ENCODE results near the gene SH3D19.

Gene SH3D19

DNA sequence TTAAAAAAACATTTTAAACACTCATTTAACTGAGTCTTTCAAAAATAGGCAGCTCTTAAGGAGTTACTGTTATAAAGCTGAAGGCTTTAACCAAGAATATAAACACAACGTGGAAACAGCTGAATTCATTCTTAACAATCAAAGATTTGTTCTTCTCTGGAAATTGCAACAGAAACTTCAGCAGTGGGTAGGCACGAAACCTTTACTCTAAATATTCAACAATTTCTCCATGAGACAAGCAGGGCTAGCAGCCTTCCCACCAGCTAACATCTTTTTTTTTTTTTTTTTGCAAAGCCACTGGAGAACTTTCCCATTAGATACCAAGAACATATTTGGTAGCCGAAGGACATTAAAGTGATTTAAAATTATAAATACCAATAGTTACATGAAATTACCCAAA, 126.7 kb downstream of the SH3D19 start:
- TF ChIP-seq, protein P1, sequence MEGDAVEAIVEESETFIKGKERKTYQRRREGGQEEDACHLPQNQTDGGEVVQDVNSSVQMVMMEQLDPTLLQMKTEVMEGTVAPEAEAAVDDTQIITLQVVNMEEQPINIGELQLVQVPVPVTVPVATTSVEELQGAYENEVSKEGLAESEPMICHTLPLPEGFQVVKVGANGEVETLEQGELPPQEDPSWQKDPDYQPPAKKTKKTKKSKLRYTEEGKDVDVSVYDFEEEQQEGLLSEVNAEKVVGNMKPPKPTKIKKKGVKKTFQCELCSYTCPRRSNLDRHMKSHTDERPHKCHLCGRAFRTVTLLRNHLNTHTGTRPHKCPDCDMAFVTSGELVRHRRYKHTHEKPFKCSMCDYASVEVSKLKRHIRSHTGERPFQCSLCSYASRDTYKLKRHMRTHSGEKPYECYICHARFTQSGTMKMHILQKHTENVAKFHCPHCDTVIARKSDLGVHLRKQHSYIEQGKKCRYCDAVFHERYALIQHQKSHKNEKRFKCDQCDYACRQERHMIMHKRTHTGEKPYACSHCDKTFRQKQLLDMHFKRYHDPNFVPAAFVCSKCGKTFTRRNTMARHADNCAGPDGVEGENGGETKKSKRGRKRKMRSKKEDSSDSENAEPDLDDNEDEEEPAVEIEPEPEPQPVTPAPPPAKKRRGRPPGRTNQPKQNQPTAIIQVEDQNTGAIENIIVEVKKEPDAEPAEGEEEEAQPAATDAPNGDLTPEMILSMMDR (conservative IDR thresholded peaks at IDR 0.05; ENCODE audit: low read length), result no peak
- TF ChIP-seq EZH2phosphoT487 (IDR thresholded peaks at IDR 0.05; ENCODE audit: borderline replicate concordance), result no peak
- no peaks in the 10 kb centered on the region for H3K9me3 ChIP-seq (ENCODE audit: insufficient read depth, low read depth, low read length)
- H3K79me2 ChIP-seq (ENCODE audit: insufficient read depth, low read length), result no peaks in the 10 kb centered on the region
- no peak overlapping the region for H3K9ac ChIP-seq (ENCODE audit: low read depth, low read length, poor library complexity, severe bottlenecking)
- no peaks in the 10 kb centered on the region for H3K9me2 ChIP-seq (replicated peaks; ENCODE audit: low read depth, low read length)
- H3K4me1 ChIP-seq (ENCODE audit: insufficient read depth, low read length, poor library complexity, severe bottlenecking), result no peaks in the 10 kb centered on the region
- no peaks in the 10 kb centered on the region for H3K27me3 ChIP-seq (ENCODE audit: insufficient read depth, low read length, poor library complexity, severe bottlenecking)
- H4K20me1 ChIP-seq (ENCODE audit: insufficient read depth, low read length, poor library complexity, severe bottlenecking), result no peaks in the 10 kb centered on the region
- no peak overlapping the region for H3K4me3 ChIP-seq (ENCODE audit: low read length, poor library complexity, severe bottlenecking)
- H3F3A ChIP-seq (ENCODE audit: low read depth), result no peaks in the 10 kb centered on the region
- H2AFZ ChIP-seq (ENCODE audit: low read length), result no peak overlapping the region
- H3K4me2 ChIP-seq (ENCODE audit: low read depth, low read length, poor library complexity, severe bottlenecking), result no peak overlapping the region
- H3K36me3 ChIP-seq (ENCODE audit: insufficient read depth, low read length), result no peaks in the 10 kb centered on the region

DNA sequence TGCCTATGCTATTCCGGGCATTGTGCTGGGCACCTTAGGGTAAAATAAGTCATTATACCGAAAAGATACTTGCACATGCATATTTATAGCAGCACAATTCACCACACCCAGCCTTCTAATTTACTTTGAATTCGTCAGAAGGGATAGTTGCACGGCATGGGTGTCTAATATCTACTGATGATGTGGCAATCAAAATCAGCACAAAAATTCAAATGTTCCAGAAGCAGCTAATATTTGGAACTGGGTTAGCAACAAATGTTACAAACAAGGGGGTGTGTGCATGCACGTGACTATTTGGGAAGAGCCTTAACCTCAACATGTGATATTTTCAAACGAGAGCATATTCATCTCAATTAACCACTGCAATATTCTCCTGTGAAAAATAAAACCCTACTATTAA, 128.2 kb downstream of the SH3D19 start:
- H3K4me1 ChIP-seq (ENCODE audit: insufficient read depth, low read length, poor library complexity, severe bottlenecking), result no peaks in the 10 kb centered on the region
- H3K4me2 ChIP-seq (ENCODE audit: low read depth, low read length, poor library complexity, severe bottlenecking), result no peak overlapping the region
- no peaks in the 10 kb centered on the region for H3K9me2 ChIP-seq (replicated peaks; ENCODE audit: low read depth, low read length)
- no peaks in the 10 kb centered on the region for H3K27me3 ChIP-seq (ENCODE audit: insufficient read depth, low read length, poor library complexity, severe bottlenecking)
- H3K9ac ChIP-seq (ENCODE audit: low read depth, low read length, poor library complexity, severe bottlenecking), result no peak overlapping the region
- H3K9me3 ChIP-seq (ENCODE audit: insufficient read depth, low read depth, low read length), result no peaks in the 10 kb centered on the region
- no peaks in the 10 kb centered on the region for H3K36me3 ChIP-seq (ENCODE audit: insufficient read depth, low read length)
- H4K20me1 ChIP-seq (ENCODE audit: insufficient read depth, low read length, poor library complexity, severe bottlenecking), result no peaks in the 10 kb centered on the region
- no peaks in the 10 kb centered on the region for H3F3A ChIP-seq (ENCODE audit: low read depth)
- no peaks in the 10 kb centered on the region for H3K79me2 ChIP-seq (ENCODE audit: insufficient read depth, low read length)
- no peak overlapping the region for H3K4me3 ChIP-seq (ENCODE audit: low read length, poor library complexity, severe bottlenecking)
- no peak overlapping the region for H2AFZ ChIP-seq (ENCODE audit: low read length)
- TF ChIP-seq, protein P1 (conservative IDR thresholded peaks at IDR 0.05; ENCODE audit: low read length), result no peak
- no peak for TF ChIP-seq EZH2phosphoT487 (IDR thresholded peaks at IDR 0.05; ENCODE audit: borderline replicate concordance)

DNA sequence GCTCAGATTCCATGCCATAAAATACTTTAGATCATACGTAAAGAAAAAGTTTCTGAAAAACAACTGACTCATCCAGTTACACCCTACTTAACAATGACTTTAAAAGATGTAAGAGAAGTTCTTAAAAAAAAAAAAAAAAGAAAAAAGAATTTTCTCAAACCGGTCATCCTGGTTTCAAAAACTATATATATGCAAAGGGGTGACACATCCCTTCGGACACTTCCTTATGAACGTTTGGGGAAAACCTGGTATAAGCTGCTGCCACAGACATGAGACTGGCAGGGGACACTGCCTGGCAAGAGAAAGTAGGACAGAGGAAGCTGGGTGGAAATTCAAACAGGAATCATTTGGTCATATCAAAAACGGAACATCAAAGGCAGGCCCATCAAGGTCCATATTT, 129.6 kb downstream of the SH3D19 start:
- Histone ChIP-seq H4K20me1 (ENCODE audit: insufficient read depth, low read length, poor library complexity, severe bottlenecking) (no peaks in the 10 kb centered on the region), H3K27me3 (ENCODE audit: insufficient read depth, low read length, poor library complexity, severe bottlenecking) (no peaks in the 10 kb centered on the region), H3F3A (ENCODE audit: low read depth) (no peaks in the 10 kb centered on the region), H3K9ac (ENCODE audit: low read depth, low read length, poor library complexity, severe bottlenecking) (no peak overlapping the region), H3K36me3 (ENCODE audit: insufficient read depth, low read length) (no peaks in the 10 kb centered on the region), H2AFZ (ENCODE audit: low read length) (no peak overlapping the region), H3K9me3 (ENCODE audit: insufficient read depth, low read depth, low read length) (no peaks in the 10 kb centered on the region), H3K4me1 (ENCODE audit: insufficient read depth, low read length, poor library complexity, severe bottlenecking) (no peaks in the 10 kb centered on the region), H3K4me2 (ENCODE audit: low read depth, low read length, poor library complexity, severe bottlenecking) (no peak overlapping the region), H3K4me3 (ENCODE audit: low read length, poor library complexity, severe bottlenecking) (no peak overlapping the region), H3K9me2 (replicated peaks; ENCODE audit: low read depth, low read length) (no peaks in the 10 kb centered on the region), H3K79me2 (ENCODE audit: insufficient read depth, low read length) (no peaks in the 10 kb centered on the region)
- TF ChIP-seq, protein P1 (conservative IDR thresholded peaks at IDR 0.05; ENCODE audit: low read length), result no peak
- TF ChIP-seq EZH2phosphoT487 (IDR thresholded peaks at IDR 0.05; ENCODE audit: borderline replicate concordance), result no peak

Measured in Loucy (cell line).